ENCODE data around the gene ZIC1.

ZIC1 gene

DNA sequence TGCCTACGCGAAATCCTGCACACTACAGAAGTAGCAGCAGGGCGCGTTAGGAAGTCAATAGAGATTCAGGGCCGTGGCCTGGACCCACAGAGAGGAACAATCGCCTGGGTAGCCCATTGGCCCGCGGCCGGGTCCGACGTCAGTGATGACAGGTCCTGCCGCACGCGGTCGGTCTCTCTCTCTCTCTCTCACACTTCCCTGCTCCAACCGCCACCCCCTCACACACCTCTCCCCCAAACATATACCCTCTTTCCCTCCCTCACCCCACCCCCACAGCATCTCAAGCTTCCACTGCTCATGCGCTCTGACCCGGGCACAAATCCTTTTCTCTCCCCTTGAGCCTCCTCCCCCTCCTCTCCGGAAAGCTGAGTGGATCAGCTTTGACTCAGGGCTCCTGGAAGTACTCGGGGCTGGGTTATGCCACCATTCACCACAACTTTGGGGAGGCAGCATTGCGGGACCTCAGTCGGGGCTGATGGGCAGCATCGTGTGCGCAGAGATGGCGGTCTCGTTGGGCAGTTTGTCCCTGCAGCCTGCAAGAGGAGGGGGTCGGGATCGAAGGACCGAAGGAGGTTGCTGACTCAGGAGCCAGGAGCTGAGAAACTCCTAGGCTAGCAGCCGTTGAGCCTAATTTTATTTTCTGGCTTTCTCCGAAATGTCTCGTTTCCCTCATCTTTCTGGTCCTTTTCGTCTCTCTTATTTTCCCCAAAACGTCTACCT, 11.8 kb upstream of the ZIC1 start:
- no peak for DNase-seq

DNA sequence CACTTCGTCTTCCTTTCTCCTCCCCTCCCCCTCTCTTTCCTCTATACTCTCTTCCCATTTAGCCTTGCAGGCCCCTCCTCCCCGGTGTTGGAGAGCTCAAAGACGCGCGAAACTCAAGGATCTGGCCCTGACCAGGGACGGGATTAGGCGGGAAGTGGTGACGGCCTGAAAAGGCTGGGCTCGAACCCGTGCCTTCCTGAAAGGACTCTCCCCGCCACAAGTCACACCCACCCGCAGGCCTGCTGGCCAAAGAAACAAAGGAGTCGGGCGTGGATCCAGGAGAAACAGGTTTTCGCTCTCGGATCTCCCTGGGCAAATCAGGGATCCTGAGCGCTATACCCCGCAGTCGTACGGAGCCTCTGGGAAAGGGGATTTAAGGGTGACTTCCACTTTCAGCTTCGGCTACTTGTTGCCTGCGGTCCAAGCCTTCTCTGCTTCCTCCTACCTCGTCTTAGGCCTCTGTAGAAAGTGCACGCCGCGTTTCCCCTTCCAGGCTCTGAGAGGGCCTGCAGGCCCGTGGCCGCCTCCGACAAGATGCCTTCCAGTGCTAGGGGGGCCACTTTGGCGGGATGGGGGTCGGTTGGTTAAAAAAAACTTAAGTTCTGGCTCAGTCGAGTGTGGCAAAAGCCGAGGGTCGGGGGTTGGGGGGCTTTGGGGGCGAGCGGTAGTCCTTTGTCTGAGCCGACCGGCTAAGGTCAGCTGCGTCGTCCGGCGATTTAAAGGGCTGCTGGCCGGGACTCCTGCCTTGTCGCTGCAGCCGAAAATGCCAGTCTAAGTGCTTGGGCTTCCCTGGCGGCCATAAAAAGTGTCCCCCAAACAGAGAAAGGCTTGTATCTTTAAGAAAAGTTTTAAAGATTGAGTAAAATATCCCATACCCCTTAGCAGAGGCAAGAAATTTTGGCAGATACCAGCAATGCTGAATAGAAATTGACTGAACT, 11.0 kb upstream of the ZIC1 start:
- DNase-seq, result no peak

GRCh38 chr3:147398813-147399534, 10.2 kb upstream of the ZIC1 start:
- no peak for DNase-seq

DNA sequence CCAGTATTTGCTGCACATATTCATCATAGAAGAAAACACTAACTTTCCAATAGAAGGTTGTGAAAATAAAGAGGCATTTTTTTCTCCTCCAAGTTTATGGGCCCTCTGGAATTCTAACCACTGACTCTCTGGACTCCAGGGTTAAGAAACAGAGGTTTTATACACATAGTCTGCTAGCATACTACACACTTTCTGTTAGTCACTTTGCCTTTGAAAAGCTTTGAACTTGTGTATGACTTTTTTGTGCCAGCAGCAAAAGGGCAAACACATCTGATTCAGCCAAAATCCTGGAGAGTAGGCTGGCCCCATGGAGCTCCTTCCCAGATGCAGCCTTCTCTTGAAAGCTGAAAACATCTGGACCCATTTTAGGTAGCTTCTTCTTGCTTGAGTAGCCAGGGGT, 9.1 kb upstream of the ZIC1 start:
- DNase-seq, result no peak

GRCh38 chr3:147400999-147401398, 8.2 kb upstream of the ZIC1 start:
- DNase-seq, result no peak

- no peak for DNase-seq
These were observed 7.7 kb upstream of the ZIC1 start for GRCh38 chr3:147401421-147401820.

- DNase-seq, result no peak
These were observed 7.0 kb upstream of the ZIC1 start for GRCh38 chr3:147402159-147402558.

GRCh38 chr3:147403511-147403910, 5.7 kb upstream of the ZIC1 start:
- DNase-seq, result no peak

- DNase-seq, result no peak
These were observed 5.0 kb upstream of the ZIC1 start for GRCh38 chr3:147404000-147404799.

- no peak for DNase-seq
These were observed 4.3 kb upstream of the ZIC1 start for GRCh38 chr3:147404800-147405230.

DNA sequence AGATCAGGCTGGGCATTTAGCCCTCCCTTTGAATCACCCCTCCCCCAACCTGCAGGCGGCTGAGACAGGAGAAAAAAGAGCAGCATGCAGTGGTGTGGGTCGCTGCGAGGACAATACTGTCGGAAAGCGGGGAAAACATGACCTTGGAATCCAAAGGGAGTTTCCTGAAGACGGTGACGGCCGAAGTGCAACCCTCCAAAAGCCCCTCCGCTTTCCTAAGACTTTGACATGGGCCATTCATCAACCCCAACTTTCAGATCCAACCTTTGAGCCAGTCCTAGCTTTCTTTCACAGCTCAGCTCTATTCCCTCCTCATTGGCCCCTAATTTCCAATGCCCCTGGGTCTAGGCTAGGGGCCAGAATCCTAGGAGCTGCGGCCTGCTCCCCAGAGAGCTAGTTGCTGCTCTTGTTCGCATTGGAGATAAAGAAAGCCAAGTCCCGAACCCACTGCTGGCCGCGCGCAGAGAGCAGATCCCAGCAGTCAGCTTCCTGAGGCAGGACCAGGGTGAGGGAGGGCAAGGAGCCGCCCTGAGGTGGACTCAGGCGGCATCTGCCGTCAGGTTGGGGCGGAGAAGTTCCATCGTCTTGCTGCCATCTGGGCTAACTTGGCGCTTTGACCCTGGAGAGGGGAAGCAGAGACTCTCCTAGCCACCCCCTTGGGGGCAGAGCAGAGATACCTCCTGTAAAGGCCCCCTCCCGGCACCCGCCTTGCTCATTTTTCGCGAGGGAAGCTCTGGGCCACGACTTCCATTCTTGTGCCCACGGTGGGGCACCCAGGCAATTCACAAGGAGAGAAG, 3.7 kb upstream of the ZIC1 start:
- DNase-seq, result no peak

GRCh38 chr3:147406028-147406931, 2.9 kb upstream of the ZIC1 start, which contains the start of gene ZIC4:
ZIC4 (minus strand) TSS chr3:147406543; CDS start chr3:147402797, 3,746 bp downstream.
- DNase-seq, result no peak

- no peak for DNase-seq
These were observed 2.1 kb upstream of the ZIC1 start for GRCh38 chr3:147407114-147407497.

DNA sequence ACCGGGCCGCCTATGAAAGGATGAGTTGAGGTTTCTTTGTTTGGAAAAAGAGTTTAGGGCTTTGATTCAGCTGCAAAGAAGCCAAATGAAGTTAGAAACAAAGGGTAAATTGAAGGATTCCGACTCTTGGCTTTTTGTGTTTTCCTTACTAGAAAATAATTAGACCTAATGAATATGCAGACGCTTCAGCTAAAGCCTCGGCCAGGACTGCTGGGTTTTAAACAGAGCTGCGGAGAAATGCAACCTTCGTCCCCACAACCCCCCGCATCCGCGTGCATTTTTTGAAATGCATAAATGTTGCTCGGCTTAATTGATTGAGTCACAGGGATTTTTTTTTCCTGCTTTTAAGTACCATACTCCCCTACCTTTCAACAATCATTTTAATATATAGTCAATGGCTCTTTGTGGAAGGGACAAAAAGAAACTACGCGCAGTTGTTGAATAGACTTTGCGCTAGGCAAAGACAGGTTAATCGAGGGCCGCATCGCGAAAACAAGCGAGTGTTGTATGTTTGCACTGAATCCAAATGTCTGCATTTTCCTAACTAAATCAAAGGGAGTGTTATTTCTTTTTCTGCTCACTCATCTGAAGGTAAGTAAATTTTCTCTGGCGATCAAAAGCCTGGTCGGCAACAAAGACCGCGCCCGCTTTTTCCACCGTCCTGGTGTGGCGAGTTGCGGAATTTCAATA, 1.5 kb upstream of the ZIC1 start:
- no peak for DNase-seq

- DNase-seq, result no peak
These were observed 721 bp upstream of the ZIC1 start for GRCh38 chr3:147408188-147409100.

GRCh38 chr3:147410116-147410525, 956 bp downstream of the ZIC1 start:
- no peak for DNase-seq

- no peak for DNase-seq
These were observed 1.5 kb downstream of the ZIC1 start for GRCh38 chr3:147410526-147411237.

- DNase-seq, result peak; percentile 61
These were observed 2.2 kb downstream of the ZIC1 start for GRCh38 chr3:147411238-147411814.
